Gastrocnemius medialis (tissue), 4 donors: ENCODE measurements around the gene OLFML3. TPM values are rescaled to one million over a fixed set of nuclear protein-coding genes. Genes with fewer than 3 reads are reported as not detected.

Experiments
- ATAC-seq, 2 donors: fragments of 150-250 bp; one replicate each; pipeline ENCODE4 v1.9.1; 2016
- DNase-seq, 2 donors: peaks; one replicate each; pipeline ENCODE4 v3.0.0-alpha.2; 2019
- H3K27ac ChIP-seq, 4 donors: fragments of 200-600 bp; sonication (generic); 1 replicate in 1 of 4; 2 replicates in 3 of 4; pipeline ENCODE4 v1.5.1; 2016 to 2018; ENCODE audit warnings: mild to moderate bottlenecking in 2 of 4, moderate library complexity in 1 of 4
- H3K27me3 ChIP-seq, 3 donors: fragments of 200-600 bp; sonication (generic) in 2 of 3; 1 replicate in 1 of 3; 2 replicates in 2 of 3; pipeline versions ENCODE4 v1.5.1 to v1.6.0; 2016 to 2019; ENCODE audit warnings: mild to moderate bottlenecking in 1 of 3, moderate library complexity in 1 of 3
- H3K36me3 ChIP-seq, 2 donors: fragments of 200-600 bp; sonication (generic) in 1 of 2; one replicate each; pipeline ENCODE4 v1.5.1; 2017 to 2018
- H3K4me1 ChIP-seq, 2 donors: fragments of 200-600 bp; sonication (generic) in 1 of 2; one replicate each; pipeline ENCODE4 v1.5.1; 2016 to 2017; ENCODE audit warnings: mild to moderate bottlenecking in 2 of 2
- H3K4me3 ChIP-seq, 4 donors: fragments of 200-600 bp; sonication (generic) in 3 of 4; 1 replicate in 1 of 4; 2 replicates in 3 of 4; pipeline ENCODE4 v1.5.1; 2016 to 2019; ENCODE audit warnings: mild to moderate bottlenecking in 2 of 4
- H3K9me3 ChIP-seq, 3 donors: fragments of 200-600 bp; sonication (generic) in 2 of 3; 1 replicate in 1 of 3; 2 replicates in 2 of 3; pipeline ENCODE4 v1.5.1; 2016 to 2019
- CTCF ChIP-seq, 5 experiments: fragments of 450-650 bp in 3 of 5; fragments of 200-600 bp in 2 of 5; sonication (generic) in 2 of 5; IDR thresholded peaks in 4 of 5; conservative IDR thresholded peaks in 1 of 5; 1 replicate in 4 of 5; 2 replicates in 1 of 5; pipeline ENCODE4 v1.5.1; 2016 to 2019; ENCODE audit warnings: antibody characterized with exemption in 5 of 5, mild to moderate bottlenecking in 3 of 5, moderate library complexity in 3 of 5
- POLR2A ChIP-seq, 2 donors: fragments of 450-650 bp; IDR thresholded peaks; one replicate each; pipeline ENCODE4 v1.6.1; 2017; ENCODE audit warnings: antibody characterized with exemption in 2 of 2, mild to moderate bottlenecking in 2 of 2, moderate library complexity in 2 of 2
- in situ Hi-C, 4 donors: fragments of 200-750 bp; cut with MboI; loops; one replicate each; pipeline versions ENCODE4 v1.15.0 to v1.8.0; 2017; ENCODE audit warnings: low sequenced_read_pairs in 4 of 4
- intact Hi-C: fragments of 100-400 bp; cut with DNase I; formaldehyde crosslinking; loops from one replicate; pipeline ENCODE4 v1.15.1; 2023; ENCODE audit warnings: low total_unique reads
- total RNA-seq, 4 donors: library from RNA; depleted of rRNA; stranded (reverse); fragments of >200 nt; gene quantifications; one replicate each; pipeline versions ENCODE4 v1.1.0 to v1.2.3, GENCODE V29; 2016

OLFML3 gene
- total RNA-seq, 4 donors from 2014 or later: 5.9 to 17.1 (median 14.0) TPM

- ATAC-seq (no peak), DNase-seq (no peak)
- intact Hi-C loops (no loop called here), in situ Hi-C loops (no loop called here)
- TF ChIP-seq POLR2A (IDR thresholded peaks at IDR 0.05): no peak
- Histone ChIP-seq H3K9me3 (no peaks in the 10 kb centered on the region), H3K4me3 (no peak overlapping the region), H3K4me1 (no peaks in the 10 kb centered on the region), H3K27ac (no peak overlapping the region), H3K27me3 (no peaks in the 10 kb centered on the region), H3K36me3 (peaks cover 0 to 84% of the 10 kb centered on the region in 2 donors)
Measured at GRCh38 chr1:113965703-113966412, 13.4 kb upstream of the OLFML3 start.

GRCh38 chr1:113972954-113973353 is 6.3 kb upstream of the OLFML3 start:
- DNase-seq: no peak
- no peak for ATAC-seq
- H3K27me3 ChIP-seq: no peaks in the 10 kb centered on the region
- H3K9me3 ChIP-seq: no peaks in the 10 kb centered on the region
- no peak overlapping the region for H3K27ac ChIP-seq
- in situ Hi-C loops (no loop called here), intact Hi-C loops (no loop called here)
- H3K4me3 ChIP-seq: no peak overlapping the region
- H3K36me3 ChIP-seq: peaks cover 0 to 60% of the 10 kb centered on the region in 2 donors
- TF ChIP-seq CTCF (IDR thresholded peaks at IDR 0.05 in 4 of 5, conservative IDR thresholded peaks at IDR 0.05 in 1 of 5) (no peak), POLR2A (IDR thresholded peaks at IDR 0.05) (no peak)
- H3K4me1 ChIP-seq: peaks cover 17 to 29% of the 10 kb centered on the region in 2 donors

- H3K4me3 ChIP-seq: no peak overlapping the region
- DNase-seq (no peak), ATAC-seq (no peak)
- H3K4me1 ChIP-seq: peaks cover 32 to 45% of the 10 kb centered on the region in 2 donors
- intact Hi-C loops (loop anchor here (5.0 kb wide), 1 partner anchor 102 kb away; no protein-coding TSS in a partner anchor), in situ Hi-C loops (loop anchor here in 2 of 4 donors (5.0 to 25.0 kb wide), 3 partner anchors 112 to 312 kb away; no protein-coding TSS in a partner anchor)
- TF ChIP-seq POLR2A (IDR thresholded peaks at IDR 0.05) (no peak), CTCF (IDR thresholded peaks at IDR 0.05 in 4 of 5, conservative IDR thresholded peaks at IDR 0.05 in 1 of 5) (no peak)
- H3K27ac ChIP-seq: peak overlapping the region in 2 of 4 donors; percentile 18 to 58
- H3K27me3 ChIP-seq: no peaks in the 10 kb centered on the region
- H3K36me3 ChIP-seq: peaks cover 0 to 36% of the 10 kb centered on the region in 2 donors
- no peaks in the 10 kb centered on the region for H3K9me3 ChIP-seq
Measured at GRCh38 chr1:113975211-113975895, 3.9 kb upstream of the OLFML3 start.

- Histone ChIP-seq H3K36me3 (peaks cover 0 to 23% of the 10 kb centered on the region in 2 donors), H3K9me3 (no peaks in the 10 kb centered on the region), H3K27ac (peak overlapping the region; percentile 58 to 74 (median 70)), H3K4me1 (peaks cover 36 to 49% of the 10 kb centered on the region in 2 donors), H3K27me3 (no peaks in the 10 kb centered on the region), H3K4me3 (no peak overlapping the region)
- ATAC-seq: peak; percentile 30 to 55
- intact Hi-C loops: loop anchor here (2.0 to 5.0 kb wide), 2 partner anchors 101 to 176 kb away; partner anchors contain the start of gene SYT6
- in situ Hi-C loops: loop anchor here in 2 of 4 donors (5.0 to 25.0 kb wide), 3 partner anchors 111 to 311 kb away; no protein-coding TSS in a partner anchor
- peak in 1 of 2 donors; percentile 31 for DNase-seq
- peak in 3 of 5 experiments; percentile 21 to 28 (median 26) for TF ChIP-seq CTCF (IDR thresholded peaks at IDR 0.05 in 4 of 5, conservative IDR thresholded peaks at IDR 0.05 in 1 of 5)
- no peak for TF ChIP-seq POLR2A (IDR thresholded peaks at IDR 0.05)
Measured at GRCh38 chr1:113976609-113977278, 2.5 kb upstream of the OLFML3 start.
